GM12891 (cell line): ENCODE results near the gene SPATA22.

Experiments used
- POLR2A ChIP-seq: IDR thresholded peaks from 2 replicates; pipeline ENCODE4 v1.6.1; 2011; ENCODE audit warnings: low read depth, low read length, control low read depth
- POLR2AphosphoS5 ChIP-seq: IDR thresholded peaks from 2 replicates; pipeline ENCODE4 v1.6.1; 2011; ENCODE audit warnings: low read depth, low read length, control low read depth
- TAF1 ChIP-seq: IDR thresholded peaks from 2 replicates; pipeline ENCODE4 v1.6.1; 2011; ENCODE audit warnings: low read depth, low read length, control low read depth

DNA sequence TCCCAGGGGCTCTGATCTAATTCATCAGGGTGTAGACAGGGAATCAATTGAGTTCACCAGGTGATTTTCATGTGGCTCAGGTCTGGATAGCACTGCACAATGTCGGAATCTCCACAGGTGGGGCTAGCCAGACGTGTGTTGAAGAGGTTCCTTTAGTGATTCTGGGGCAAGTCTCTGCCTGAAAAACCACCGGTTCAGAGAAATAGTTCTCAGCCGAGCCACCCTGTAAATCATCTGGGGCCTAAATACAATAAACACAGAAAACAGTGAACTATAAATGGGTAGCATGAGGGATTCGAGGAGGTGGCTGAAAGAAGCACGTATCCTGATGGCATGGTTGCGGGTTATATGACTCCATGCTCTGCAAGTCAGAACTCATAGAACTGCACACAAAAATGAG is 25.5 kb upstream of the SPATA22 start:
- no peak for TF ChIP-seq TAF1
- TF ChIP-seq POLR2A: no peak
- no peak for TF ChIP-seq POLR2AphosphoS5
